K562 (cell line): ENCODE data around the gene HSPE1. TPM values are rescaled to one million over a fixed set of nuclear protein-coding genes. Genes with fewer than 3 reads are reported as not detected.

Experiments
- FOXA3 ChIP-seq, 2 experiments: fragments of 450-650 bp in 1 of 2; sonication (generic) in 1 of 2; formaldehyde crosslinking; IDR thresholded peaks in 1 of 2; conservative IDR thresholded peaks in 1 of 2; 2 replicates each; pipeline versions ENCODE4 v1.4.0 to v1.8.0; 2020 to 2022; ENCODE audit warnings: mild to moderate bottlenecking in 2 of 2, missing genetic modification reagents in 1 of 2
- ILF3 ChIP-seq: fragments of 450-650 bp; IDR thresholded peaks from 2 replicates; pipeline ENCODE4 v1.6.1; 2018; ENCODE audit warnings: antibody characterized with exemption, mild to moderate bottlenecking, moderate library complexity, borderline replicate concordance
- SOX6 ChIP-seq: fragments of 450-650 bp; IDR thresholded peaks from 2 replicates; pipeline ENCODE4 v1.6.1; 2014; ENCODE audit warnings: mild to moderate bottlenecking
- TAL1 ChIP-seq: fragments of 450-650 bp; IDR thresholded peaks from 2 replicates; pipeline ENCODE4 v1.6.1; 2016; ENCODE audit warnings: mild to moderate bottlenecking
- TCF3 ChIP-seq: sonication (generic); formaldehyde crosslinking; IDR thresholded peaks from 2 replicates; pipeline ENCODE4 v1.4.0; 2020; ENCODE audit warnings: mild to moderate bottlenecking, missing genetic modification reagents
- TEAD4 ChIP-seq, 2 experiments: sonication (generic) in 1 of 2; formaldehyde crosslinking in 1 of 2; IDR thresholded peaks; 2 replicates each; pipeline versions ENCODE4 v1.6.1 to v1.8.0; 2012 to 2022; ENCODE audit warnings: borderline replicate concordance in 1 of 2, inconsistent platforms in 1 of 2, low read length in 1 of 2, mild to moderate bottlenecking in 1 of 2, missing genetic modification reagents in 1 of 2
- ZBTB11 ChIP-seq, 3 experiments: fragments of 200-800 bp in 1 of 3; fragments of 250-450 bp in 1 of 3; fragments of 450-650 bp in 1 of 3; sonication (Bioruptor Pico) in 1 of 3; sonication (Bioruptor generic) in 1 of 3; formaldehyde crosslinking in 1 of 3; IDR thresholded peaks; 2 replicates each; pipeline versions ENCODE4 v1.6.1 to v1.8.0; 2016 to 2022; ENCODE audit warnings: mild to moderate bottlenecking in 2 of 3, missing genetic modification characterization in 2 of 3, missing compliant biosample characterization in 1 of 3, moderate library complexity in 1 of 3
- ZNF311 ChIP-seq: fragments of 250-450 bp; sonication (Bioruptor Pico); IDR thresholded peaks from 2 replicates; pipeline ENCODE4 v1.4.0; 2020; ENCODE audit warnings: mild to moderate bottlenecking, moderate library complexity
- ZNF436 ChIP-seq: fragments of 250-450, 450-650 bp; sonication (Bioruptor Pico); formaldehyde crosslinking; IDR thresholded peaks from 2 replicates; pipeline ENCODE4 v1.7.0; 2020; ENCODE audit warnings: mild to moderate bottlenecking
- ZNF592 ChIP-seq: fragments of 450-650 bp; IDR thresholded peaks from 2 replicates; pipeline ENCODE4 v1.6.1; 2017; ENCODE audit warnings: antibody characterized with exemption, mild to moderate bottlenecking
- polyA plus RNA-seq, 8 experiments: library from polyadenylated mRNA; depleted of rRNA in 4 of 8; stranded (reverse) in 5 of 8; unstranded in 3 of 8; fragments of >200 nt; fragmentation: Nextera tagmentation in 2 of 8; fragmentation: Illumina TruSeq in 1 of 8; extraction: Ambion mirVana in 2 of 8; extraction: Trizol in 1 of 8; gene quantifications; 2 replicates each; pipeline versions ENCODE4 v1.2.1 to v1.2.3, GENCODE V29; 2011 to 2014; ENCODE audit warnings: inconsistent platforms in 1 of 8, missing spikeins in 1 of 8
- total RNA-seq, 7 experiments: library from RNA; depleted of rRNA in 6 of 7; stranded (reverse); fragments of >200 nt in 6 of 7; fragmentation: Illumina TruSeq in 2 of 7; extraction: Trizol in 2 of 7; gene quantifications; 2 replicates each; pipeline versions ENCODE4 v1.2.1 to v1.2.3, GENCODE V29; 2011 to 2021; ENCODE audit warnings: low replicate concordance in 1 of 7

HSPE1 gene
- total and polyA plus RNA-seq, 9 of the 15 experiments (the other 6 are each of a cell fraction or from before 2014, with no cell fraction given), result 223 to 1,007 (median 612) TPM

GRCh38 chr2:197460649-197461048, 39.5 kb upstream of the HSPE1 start (continued):
- TF ChIP-seq ZBTB11 (CRISPR knock-in tag; IDR thresholded peaks at IDR 0.05), result no peak
- TF ChIP-seq ILF3, result no peak
- peak; percentile 43; the same call in 1 of the 2 replicates for TF ChIP-seq TAL1
- TF ChIP-seq ZNF592, result no peak
- TF ChIP-seq TCF3 (CRISPR knock-in tag), result 0 out of 2 replicates have a peak, but pooled peaks have one; percentile 32
- TF ChIP-seq ZNF436, result no peak
- 0 out of 4 replicates have a peak, but pooled peaks of 1 of the 2 experiments have one; percentile 4 for TF ChIP-seq FOXA3 (CRISPR knock-in tag; conservative IDR thresholded peaks at IDR 0.05 in 1 of 2, IDR thresholded peaks at IDR 0.05 in 1 of 2)
- TF ChIP-seq SOX6, result peak; percentile 53
- TF ChIP-seq TEAD4 (IDR thresholded peaks at IDR 0.05; ENCODE audit: low read length), result peak; percentile 41; the same call in 1 of the 2 replicates
- TF ChIP-seq TEAD4 (CRISPR knock-in tag; IDR thresholded peaks at IDR 0.05; ENCODE audit: borderline replicate concordance), result no peak
- no peak for TF ChIP-seq ZNF311 (CRISPR knock-in tag)
- TF ChIP-seq, all 486 proteins: peak for 6
